OCI-LY1 (cell line): ENCODE results near the gene WBP2.

Source experiments
- CTCF ChIP-seq: fragments of 200-600 bp; sonication (generic), shearing (Covaris generic); IDR thresholded peaks from 2 replicates; pipeline ENCODE4 v1.5.1; 2017; ENCODE audit warnings: mild to moderate bottlenecking, antibody characterized with exemption, low read length, moderate library complexity, mixed read lengths
- EZH2 ChIP-seq: fragments of 200-600 bp; sonication (generic), shearing (Covaris generic); IDR thresholded peaks from 2 replicates; pipeline ENCODE4 v1.8.0; 2017; ENCODE audit warnings: borderline replicate concordance, mixed run types, mild to moderate bottlenecking, antibody characterized with exemption, low read length, moderate library complexity, mixed read lengths

- peak; percentile 19; the same call in 1 of the 2 replicates for TF ChIP-seq CTCF
- no peak for TF ChIP-seq EZH2
Measured at GRCh38 chr17:75896415-75897159, 41.5 kb upstream of the WBP2 start, which contains the start of gene TRIM65.
